ENCODE results near the gene CGB8. TPM values are rescaled to one million over a fixed set of nuclear protein-coding genes. Genes with fewer than 3 reads are reported as not detected.
"Not testable (repeated sequence)": the region's sequence is repeated elsewhere in the genome, so short reads cannot be mapped to it uniquely, and the experiment has no call there.

CGB8 gene
- total RNA-seq, 1 experiment from 2014 or later, result 0.34 TPM

- TF ChIP-seq TCF7L2 (IDR thresholded peaks at IDR 0.05; ENCODE audit: borderline replicate concordance, extremely low read depth, insufficient read depth, insufficient read length) (peak; percentile 98), RAD21 (IDR thresholded peaks at IDR 0.05; ENCODE audit: low read depth) (peak; percentile 59), SP1 (IDR thresholded peaks at IDR 0.05; ENCODE audit: low read depth) (0 out of 2 replicates have a peak, but pooled peaks have one; percentile 23)
- TF ChIP-seq, protein P1, sequence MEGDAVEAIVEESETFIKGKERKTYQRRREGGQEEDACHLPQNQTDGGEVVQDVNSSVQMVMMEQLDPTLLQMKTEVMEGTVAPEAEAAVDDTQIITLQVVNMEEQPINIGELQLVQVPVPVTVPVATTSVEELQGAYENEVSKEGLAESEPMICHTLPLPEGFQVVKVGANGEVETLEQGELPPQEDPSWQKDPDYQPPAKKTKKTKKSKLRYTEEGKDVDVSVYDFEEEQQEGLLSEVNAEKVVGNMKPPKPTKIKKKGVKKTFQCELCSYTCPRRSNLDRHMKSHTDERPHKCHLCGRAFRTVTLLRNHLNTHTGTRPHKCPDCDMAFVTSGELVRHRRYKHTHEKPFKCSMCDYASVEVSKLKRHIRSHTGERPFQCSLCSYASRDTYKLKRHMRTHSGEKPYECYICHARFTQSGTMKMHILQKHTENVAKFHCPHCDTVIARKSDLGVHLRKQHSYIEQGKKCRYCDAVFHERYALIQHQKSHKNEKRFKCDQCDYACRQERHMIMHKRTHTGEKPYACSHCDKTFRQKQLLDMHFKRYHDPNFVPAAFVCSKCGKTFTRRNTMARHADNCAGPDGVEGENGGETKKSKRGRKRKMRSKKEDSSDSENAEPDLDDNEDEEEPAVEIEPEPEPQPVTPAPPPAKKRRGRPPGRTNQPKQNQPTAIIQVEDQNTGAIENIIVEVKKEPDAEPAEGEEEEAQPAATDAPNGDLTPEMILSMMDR (IDR thresholded peaks at IDR 0.05 in 2 of 3, conservative IDR thresholded peaks at IDR 0.05 in 1 of 3; ENCODE audit: borderline replicate concordance in 1 of 3, insufficient read depth in 1 of 3, low read depth in 2 of 3, low read length in 2 of 3), result peak; percentile 40 to 93 (median 83); a peak in 5 of 6 replicates
- RAD21 ChIA-PET (ENCODE audit: low non-redundant PET in 1 of 2, low total read pairs in 2 of 2, uncharacterized antibody in 2 of 2, unreplicated experiment in 2 of 2); H3K36me3 ChIP-seq (ENCODE audit: control insufficient read depth in 1 of 2, insufficient read depth in 2 of 2, low read length in 2 of 2); H3K9me2 ChIP-seq (ENCODE audit: insufficient read depth); H3K4me3 ChIP-seq (replicated peaks in 1 of 2; ENCODE audit: low read depth in 1 of 2, low read length in 2 of 2); H3K9me3 ChIP-seq (ENCODE audit: control insufficient read depth in 1 of 2, insufficient read depth in 1 of 2, low read depth in 1 of 2, low read length in 2 of 2); DNase-seq (ENCODE audit: low read depth, low spot score); H3K27me3 ChIP-seq (ENCODE audit: insufficient read depth, low read length); H2AFZ ChIP-seq (ENCODE audit: low read depth, low read length, poor library complexity, severe bottlenecking); H3K79me2 ChIP-seq (ENCODE audit: insufficient read depth, low read length); H3K27ac ChIP-seq (ENCODE audit: low read depth, low read length); CTCF ChIA-PET; BruUV-seq (replicated peaks); intact Hi-C loops (cut with micrococcal nuclease); POLR2A ChIA-PET; H3K9ac ChIP-seq (ENCODE audit: low read length); H4K20me1 ChIP-seq (ENCODE audit: insufficient read depth): not testable (repeated sequence)
- Histone ChIP-seq H3K4me2 (ENCODE audit: low read length) (peak within 1 kb of the TSS; percentile 28; the same call in 1 of the 2 replicates), H3K4me1 (ENCODE audit: control insufficient read depth in 1 of 2, insufficient read depth in 2 of 2, low read length in 2 of 2) (peaks cover 15 to 31% of the 10 kb centered on the region in 2 experiments)
- ATAC-seq, result peak; percentile 69
These were observed 12.1 kb downstream of the CGB8 start, which contains the start of gene CGB1 for GRCh38 chr19:49036815-49037214. CGB1 (minus strand) TSS chr19:49036895; CDS start chr19:49036711, 184 bp downstream.

GRCh38 chr19:49031642-49032301 lies 17.1 kb downstream of the CGB8 start, which contains the start of gene CGB2:
CGB2 (plus strand) TSS chr19:49031890; CDS start chr19:49032096, 206 bp downstream.
- CTCF ChIA-PET, result interaction anchor here (0.6 to 1.5 kb wide), 5 partner anchors 12 to 54 kb away, joined by 3 to 8 read pairs (median 3); partner anchors contain the start of genes CGB7, GYS1 and RUVBL2
- not testable (repeated sequence) for H3K9ac ChIP-seq (ENCODE audit: low read length)
- peak; percentile 94 for ATAC-seq

More at GRCh38 chr19:49031642-49032301, 17.1 kb downstream of the CGB8 start, which contains the start of gene CGB2:
- H3K27me3 ChIP-seq (ENCODE audit: insufficient read depth, low read length); H3K4me1 ChIP-seq (ENCODE audit: control insufficient read depth in 1 of 2, insufficient read depth in 2 of 2, low read length in 2 of 2); H3K9me2 ChIP-seq (ENCODE audit: insufficient read depth); BruUV-seq (replicated peaks); intact Hi-C loops (cut with micrococcal nuclease); H2AFZ ChIP-seq (ENCODE audit: low read depth, low read length, poor library complexity, severe bottlenecking); RAD21 ChIA-PET (ENCODE audit: low non-redundant PET in 1 of 2, low total read pairs in 2 of 2, uncharacterized antibody in 2 of 2, unreplicated experiment in 2 of 2); H3K27ac ChIP-seq (ENCODE audit: low read depth, low read length); H4K20me1 ChIP-seq (ENCODE audit: insufficient read depth); POLR2A ChIA-PET; H3K79me2 ChIP-seq (ENCODE audit: insufficient read depth, low read length); H3K9me3 ChIP-seq (ENCODE audit: control insufficient read depth in 1 of 2, insufficient read depth in 1 of 2, low read depth in 1 of 2, low read length in 2 of 2); H3K36me3 ChIP-seq (ENCODE audit: control insufficient read depth in 1 of 2, insufficient read depth in 2 of 2, low read length in 2 of 2): not testable (repeated sequence)
- Histone ChIP-seq H3K4me2 (ENCODE audit: low read length) (peak within 1 kb of the TSS; percentile 51), H3K4me3 (replicated peaks in 1 of 2; ENCODE audit: low read depth in 1 of 2, low read length in 2 of 2) (peak within 1 kb of the TSS; percentile 31 to 44)
- peak; percentile 34 for TF ChIP-seq YY1 (IDR thresholded peaks at IDR 0.05; ENCODE audit: extremely low read depth, insufficient replicate concordance, low read depth, low read length)
- TF ChIP-seq MAX (IDR thresholded peaks at IDR 0.05), result peak; percentile 51; the same call in 1 of the 2 replicates
- TF ChIP-seq TCF7L2 (IDR thresholded peaks at IDR 0.05; ENCODE audit: borderline replicate concordance, extremely low read depth, insufficient read depth, insufficient read length), result peak; percentile 58
- TF ChIP-seq RAD21 (IDR thresholded peaks at IDR 0.05; ENCODE audit: low read depth), result peak; percentile 28; the same call in 1 of the 2 replicates
- TF ChIP-seq, protein P1 (IDR thresholded peaks at IDR 0.05 in 2 of 3, conservative IDR thresholded peaks at IDR 0.05 in 1 of 3; ENCODE audit: borderline replicate concordance in 1 of 3, insufficient read depth in 1 of 3, low read depth in 2 of 3, low read length in 2 of 3), result peak; percentile 28 to 71 (median 69); a peak in 5 of 6 replicates
- peak; percentile 86 for DNase-seq (ENCODE audit: low read depth, low spot score)
